Activated CD8-positive, alpha-beta memory T cell treated with anti-CD3 and anti-CD28 coated beads, Interleukin-2, amount 50 U/mL, for 4 hours (primary cell): ENCODE data around the gene PCDHB7.
"Not testable (repeated sequence)": the region's sequence is repeated elsewhere in the genome, so short reads cannot be mapped to it uniquely, and the experiment has no call there.

Experiments used
- DNase-seq: peaks from one replicate; pipeline ENCODE4 v3.0.0-alpha.2; 2020

The PCDHB7 gene

DNA sequence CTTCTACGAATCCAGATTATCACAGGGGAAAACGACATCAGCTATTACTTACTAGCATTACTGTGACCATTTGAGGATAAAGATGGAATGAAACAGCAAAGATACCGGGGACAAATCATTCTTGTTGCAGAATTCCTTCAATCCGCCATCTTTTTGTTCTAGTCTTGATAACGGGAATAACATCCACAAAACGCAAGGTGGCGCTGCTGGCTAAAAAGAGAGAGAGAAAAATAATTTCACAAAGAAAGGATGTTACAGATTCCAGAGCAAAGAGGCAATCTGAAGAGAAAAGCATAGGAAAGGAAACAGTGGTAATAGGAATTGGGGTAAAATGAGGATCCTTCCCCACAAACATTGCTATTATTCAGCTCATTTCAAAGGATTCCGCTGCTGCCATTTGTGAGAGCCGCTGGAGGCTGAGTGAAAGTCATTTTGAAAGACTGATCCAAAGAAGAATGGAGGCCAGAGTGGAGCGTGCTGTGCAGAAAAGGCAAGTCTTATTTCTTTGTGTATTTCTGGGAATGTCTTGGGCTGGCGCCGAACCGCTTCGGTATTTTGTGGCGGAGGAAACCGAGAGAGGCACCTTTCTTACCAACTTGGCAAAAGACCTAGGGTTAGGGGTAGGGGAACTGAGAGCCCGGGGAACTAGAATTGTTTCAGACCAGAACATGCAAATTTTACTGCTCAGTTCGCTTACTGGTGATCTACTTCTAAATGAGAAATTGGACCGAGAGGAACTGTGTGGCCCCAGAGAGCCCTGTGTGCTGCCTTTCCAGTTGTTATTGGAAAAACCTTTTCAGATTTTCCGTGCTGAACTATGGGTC, at the start of gene PCDHB7:
Gene PCDHB7, plus strand, starts transcription at position 264 of the 824 bp plus-strand sequence. Its CDS starts 192 bp downstream, at position 456.
- no peak for DNase-seq

DNA sequence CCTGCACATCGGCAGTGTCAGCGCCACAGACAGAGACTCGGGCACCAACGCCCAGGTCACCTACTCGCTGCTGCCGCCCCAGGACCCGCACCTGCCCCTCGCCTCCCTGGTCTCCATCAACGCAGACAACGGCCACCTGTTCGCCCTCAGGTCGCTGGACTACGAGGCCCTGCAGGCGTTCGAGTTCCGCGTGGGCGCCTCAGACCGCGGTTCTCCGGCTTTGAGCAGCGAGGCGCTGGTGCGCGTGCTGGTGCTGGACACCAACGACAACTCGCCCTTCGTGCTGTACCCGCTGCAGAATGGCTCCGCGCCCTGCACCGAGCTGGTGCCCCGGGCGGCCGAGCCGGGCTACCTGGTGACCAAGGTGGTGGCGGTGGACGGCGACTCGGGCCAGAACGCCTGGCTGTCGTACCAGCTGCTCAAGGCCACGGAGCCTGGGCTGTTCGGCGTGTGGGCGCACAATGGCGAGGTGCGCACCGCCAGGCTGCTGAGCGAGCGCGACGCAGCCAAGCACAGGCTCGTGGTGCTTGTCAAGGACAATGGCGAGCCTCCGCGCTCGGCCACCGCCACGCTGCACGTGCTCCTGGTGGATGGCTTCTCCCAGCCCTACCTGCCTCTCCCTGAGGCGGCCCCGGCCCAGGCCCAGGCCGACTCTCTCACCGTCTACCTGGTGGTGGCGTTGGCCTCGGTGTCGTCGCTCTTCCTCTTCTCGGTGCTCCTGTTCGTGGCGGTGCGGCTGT, 48.9 kb upstream of the PCDHB7 start:
- not testable (repeated sequence) for DNase-seq

DNA sequence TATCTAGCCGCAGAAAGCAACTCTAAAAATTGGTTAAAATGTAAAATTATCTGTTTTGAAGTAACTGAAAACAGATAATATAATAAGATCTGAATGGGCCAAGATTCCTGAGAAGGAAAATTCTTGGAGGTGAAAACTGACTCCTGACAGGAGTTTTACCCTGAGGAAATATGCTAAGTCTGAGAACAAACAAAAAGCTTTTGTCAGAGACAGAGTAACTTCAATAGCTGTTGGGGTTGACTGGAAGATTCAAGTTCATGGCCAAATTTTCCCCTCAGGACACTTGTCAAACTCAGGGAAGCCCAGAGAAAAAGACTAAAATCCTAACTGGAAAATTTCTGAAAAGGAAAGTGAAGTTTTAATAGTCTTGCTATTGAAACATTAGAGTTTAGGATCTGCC, 45.1 kb upstream of the PCDHB7 start:
- no peak for DNase-seq

DNA sequence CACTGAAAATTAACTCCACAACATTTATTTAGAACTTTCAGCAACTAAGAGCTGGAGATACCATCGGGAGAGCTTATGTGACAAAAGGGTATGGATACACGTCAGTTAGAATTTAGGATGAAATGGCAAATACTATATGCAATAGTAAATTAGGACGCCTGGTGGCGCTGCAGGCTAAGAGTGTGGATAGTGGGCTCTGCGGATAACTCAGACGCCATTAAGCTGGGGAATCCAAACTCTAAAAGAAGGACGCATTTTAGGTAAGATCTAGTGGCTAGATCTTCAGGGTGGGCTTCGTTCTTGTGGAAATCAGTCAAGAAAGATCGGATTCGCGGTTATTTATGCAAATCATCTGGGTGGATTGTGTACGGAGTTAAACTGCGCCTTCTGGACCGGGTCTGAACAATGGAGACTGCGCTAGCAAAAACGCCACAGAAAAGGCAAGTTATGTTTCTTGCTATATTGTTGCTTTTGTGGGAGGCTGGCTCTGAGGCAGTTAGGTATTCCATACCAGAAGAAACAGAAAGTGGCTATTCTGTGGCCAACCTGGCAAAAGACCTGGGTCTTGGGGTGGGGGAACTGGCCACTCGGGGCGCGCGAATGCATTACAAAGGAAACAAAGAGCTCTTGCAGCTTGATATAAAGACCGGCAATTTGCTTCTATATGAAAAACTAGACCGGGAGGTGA, 37.3 kb upstream of the PCDHB7 start, which contains the start of gene PCDHB5:
Gene PCDHB5, plus strand, starts transcription at position 177 of the 688 bp plus-strand sequence. Its CDS starts 229 bp downstream, at position 406.
- DNase-seq: no peak

DNA sequence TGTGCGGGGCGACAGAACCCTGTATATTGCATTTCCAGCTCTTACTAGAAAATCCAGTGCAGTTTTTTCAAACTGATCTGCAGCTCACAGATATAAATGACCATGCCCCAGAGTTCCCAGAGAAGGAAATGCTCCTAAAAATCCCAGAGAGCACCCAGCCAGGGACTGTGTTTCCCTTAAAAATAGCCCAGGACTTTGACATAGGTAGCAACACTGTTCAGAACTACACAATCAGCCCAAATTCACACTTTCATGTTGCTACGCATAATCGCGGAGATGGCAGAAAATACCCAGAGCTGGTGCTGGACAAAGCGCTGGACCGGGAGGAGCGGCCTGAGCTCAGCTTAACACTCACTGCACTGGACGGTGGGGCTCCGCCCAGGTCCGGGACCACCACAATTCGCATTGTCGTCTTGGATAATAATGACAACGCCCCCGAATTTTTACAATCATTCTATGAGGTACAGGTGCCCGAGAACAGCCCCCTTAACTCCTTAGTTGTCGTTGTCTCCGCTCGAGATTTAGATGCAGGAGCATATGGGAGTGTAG, 36.7 kb upstream of the PCDHB7 start:
- DNase-seq: no peak

DNA sequence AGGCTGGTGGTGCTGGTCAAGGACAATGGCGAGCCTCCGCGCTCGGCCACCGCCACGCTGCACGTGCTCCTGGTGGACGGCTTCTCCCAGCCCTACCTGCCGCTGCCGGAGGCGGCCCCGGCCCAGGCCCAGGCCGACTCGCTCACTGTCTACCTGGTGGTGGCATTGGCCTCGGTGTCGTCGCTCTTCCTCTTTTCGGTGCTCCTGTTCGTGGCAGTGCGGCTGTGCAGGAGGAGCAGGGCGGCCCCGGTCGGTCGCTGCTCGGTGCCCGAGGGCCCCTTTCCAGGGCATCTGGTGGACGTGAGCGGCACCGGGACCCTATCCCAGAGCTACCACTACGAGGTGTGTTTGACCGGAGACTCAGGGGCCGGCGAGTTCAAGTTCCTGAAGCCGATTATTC, 35.1 kb upstream of the PCDHB7 start:
- not testable (repeated sequence) for DNase-seq

DNA sequence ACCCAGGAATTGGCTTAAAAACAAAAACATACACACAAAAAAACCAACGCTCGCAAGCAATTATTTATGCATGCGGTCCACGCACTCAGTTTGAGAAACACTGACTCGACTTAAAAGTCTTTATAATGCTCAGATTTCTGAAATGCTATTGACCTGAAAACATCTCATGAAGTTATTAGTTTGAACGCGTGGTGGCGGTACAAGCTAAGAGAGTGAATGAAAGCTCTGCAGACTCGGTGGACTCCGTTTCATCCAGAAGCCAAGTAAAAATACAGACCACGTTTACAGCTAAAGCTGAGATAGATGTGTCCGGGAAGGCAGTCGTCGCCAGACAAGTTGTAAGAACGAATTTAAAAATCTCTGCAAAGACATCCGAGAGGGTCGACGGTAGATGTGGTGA, 22.6 kb upstream of the PCDHB7 start, which contains the start of gene PCDHB6:
Gene PCDHB6, plus strand, starts transcription at position 246 of the 400 bp plus-strand sequence. CDS start 201 bp downstream, outside the sequence.
- no peak for DNase-seq

DNA sequence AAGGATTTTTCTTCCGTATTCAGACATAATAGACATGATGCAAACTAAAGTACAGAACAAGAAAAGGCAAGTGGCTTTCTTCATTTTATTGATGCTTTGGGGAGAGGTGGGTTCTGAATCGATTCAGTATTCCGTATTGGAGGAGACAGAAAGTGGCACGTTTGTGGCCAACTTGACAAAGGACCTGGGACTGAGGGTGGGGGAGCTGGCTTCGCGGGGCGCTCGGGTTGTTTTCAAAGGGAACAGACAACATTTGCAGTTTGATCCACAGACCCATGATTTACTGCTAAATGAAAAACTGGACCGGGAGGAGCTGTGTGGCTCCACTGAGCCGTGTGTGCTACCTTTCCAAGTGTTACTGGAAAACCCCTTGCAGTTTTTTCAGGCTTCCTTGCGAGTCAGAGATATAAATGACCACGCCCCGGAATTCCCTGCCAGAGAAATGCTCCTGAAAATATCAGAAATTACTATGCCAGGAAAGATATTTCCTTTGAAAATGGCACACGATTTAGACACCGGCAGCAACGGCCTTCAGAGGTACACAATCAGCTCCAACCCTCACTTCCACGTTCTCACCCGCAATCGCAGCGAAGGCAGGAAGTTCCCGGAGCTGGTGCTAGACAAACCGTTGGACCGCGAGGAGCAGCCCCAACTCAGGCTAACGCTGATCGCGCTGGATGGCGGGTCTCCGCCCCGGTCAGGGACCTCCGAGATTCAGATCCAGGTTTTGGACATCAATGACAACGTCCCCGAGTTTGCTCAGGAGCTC, 22.0 kb upstream of the PCDHB7 start:
- DNase-seq: no peak

DNA sequence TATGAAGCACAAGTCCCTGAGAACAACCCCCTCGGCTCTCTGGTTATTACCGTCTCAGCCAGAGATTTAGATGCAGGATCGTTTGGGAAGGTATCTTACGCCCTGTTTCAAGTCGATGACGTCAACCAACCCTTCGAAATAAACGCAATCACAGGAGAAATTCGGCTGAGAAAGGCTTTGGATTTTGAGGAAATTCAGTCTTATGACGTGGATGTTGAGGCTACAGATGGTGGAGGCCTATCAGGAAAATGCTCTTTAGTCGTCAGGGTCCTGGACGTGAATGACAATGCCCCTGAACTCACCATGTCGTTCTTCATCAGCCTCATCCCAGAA, 21.5 kb upstream of the PCDHB7 start:
- no peak for DNase-seq

DNA sequence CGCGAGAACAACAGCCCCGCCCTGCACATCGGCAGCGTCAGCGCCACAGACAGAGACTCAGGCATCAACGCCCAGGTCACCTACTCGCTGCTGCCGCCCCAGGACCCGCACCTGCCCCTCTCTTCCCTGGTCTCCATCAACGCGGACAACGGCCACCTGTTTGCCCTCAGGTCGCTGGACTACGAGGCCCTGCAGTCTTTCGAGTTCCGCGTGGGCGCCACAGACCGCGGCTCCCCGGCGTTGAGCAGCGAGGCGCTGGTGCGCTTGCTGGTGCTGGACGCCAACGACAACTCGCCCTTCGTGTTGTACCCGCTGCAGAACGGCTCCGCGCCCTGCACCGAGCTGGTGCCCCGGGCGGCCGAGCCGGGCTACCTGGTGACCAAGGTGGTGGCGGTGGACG, 20.8 kb upstream of the PCDHB7 start:
- DNase-seq: not testable (repeated sequence)

DNA sequence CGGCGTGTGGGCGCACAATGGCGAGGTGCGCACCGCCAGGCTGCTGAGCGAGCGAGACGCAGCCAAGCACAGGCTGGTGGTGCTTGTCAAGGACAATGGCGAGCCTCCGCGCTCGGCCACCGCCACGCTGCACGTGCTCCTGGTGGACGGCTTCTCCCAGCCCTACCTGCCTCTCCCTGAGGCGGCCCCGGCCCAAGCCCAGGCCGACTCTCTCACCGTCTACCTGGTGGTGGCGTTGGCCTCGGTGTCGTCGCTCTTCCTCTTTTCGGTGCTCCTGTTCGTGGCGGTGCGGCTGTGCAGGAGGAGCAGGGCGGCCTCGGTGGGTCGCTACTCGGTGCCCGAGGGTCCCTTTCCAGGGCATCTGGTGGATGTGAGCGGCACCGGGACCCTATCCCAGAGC, 20.3 kb upstream of the PCDHB7 start:
- DNase-seq: not testable (repeated sequence)

DNA sequence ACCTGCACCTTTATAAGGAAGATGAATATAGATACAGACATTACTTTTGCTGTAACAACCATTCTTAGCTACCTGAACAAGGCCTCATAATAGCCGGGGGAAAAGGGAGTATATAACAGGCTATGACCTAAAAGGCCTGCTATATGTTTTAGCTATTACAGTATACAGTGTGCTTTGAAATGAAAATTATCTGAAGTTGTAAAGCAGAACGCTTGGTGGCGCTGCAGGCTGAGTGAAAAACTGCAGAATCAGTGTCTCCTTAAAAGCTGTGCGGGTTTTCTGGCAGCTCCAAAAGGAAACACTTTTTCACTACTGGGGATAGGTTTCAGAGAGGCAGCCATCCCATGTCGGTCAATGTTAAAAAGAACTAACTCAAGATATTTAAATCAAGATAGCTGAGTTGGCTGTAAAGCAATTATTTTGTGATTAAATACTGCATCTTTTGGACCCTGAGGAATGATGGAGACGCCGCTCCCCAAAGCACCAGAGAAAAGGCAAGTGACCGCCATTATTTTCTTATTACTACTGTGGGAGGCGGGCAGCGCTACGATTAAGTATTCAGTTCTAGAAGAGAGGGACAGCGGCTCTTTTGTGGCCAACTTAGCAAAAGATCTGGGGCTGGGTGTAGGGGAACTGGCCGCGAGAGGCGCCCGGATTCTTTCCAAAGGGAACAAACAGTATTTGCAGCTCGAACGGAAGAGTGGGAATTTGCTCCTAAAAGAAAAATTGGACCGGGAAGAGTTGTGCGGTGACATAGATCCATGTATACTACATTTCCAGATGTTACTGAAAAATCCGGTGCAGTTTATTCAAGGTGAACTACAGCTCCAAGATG, 16.7 kb upstream of the PCDHB7 start:
- no peak for DNase-seq

DNA sequence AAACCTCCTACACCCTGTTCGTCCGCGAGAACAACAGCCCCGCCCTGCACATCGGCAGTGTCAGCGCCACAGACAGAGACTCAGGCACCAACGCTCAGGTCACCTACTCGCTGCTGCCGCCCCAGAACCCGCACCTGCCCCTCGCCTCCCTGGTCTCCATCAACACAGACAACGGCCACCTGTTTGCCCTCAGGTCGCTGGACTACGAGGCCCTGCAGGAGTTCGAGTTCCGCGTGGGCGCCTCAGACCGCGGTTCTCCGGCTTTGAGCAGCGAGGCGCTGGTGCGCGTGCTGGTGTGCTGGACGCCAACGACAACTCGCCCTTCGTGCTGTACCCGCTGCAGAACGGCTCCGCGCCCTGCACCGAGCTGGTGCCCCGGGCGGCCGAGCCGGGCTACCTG, 15.1 kb upstream of the PCDHB7 start:
- DNase-seq: not testable (repeated sequence)

DNA sequence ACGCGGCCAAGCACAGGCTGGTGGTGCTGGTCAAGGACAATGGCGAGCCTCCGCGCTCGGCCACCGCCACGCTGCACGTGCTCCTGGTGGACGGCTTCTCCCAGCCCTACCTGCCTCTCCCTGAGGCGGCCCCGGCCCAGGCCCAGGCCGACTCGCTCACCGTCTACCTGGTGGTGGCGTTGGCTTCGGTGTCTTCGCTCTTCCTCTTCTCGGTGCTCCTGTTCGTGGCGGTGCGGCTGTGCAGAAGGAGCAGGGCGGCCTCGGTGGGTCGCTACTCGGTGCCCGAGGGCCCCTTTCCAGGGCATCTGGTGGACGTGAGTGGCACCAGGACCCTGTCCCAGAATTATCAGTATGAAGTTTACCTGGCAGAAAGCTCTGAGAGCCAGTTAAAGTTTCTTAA, 14.5 kb upstream of the PCDHB7 start:
- not testable (repeated sequence) for DNase-seq

DNA sequence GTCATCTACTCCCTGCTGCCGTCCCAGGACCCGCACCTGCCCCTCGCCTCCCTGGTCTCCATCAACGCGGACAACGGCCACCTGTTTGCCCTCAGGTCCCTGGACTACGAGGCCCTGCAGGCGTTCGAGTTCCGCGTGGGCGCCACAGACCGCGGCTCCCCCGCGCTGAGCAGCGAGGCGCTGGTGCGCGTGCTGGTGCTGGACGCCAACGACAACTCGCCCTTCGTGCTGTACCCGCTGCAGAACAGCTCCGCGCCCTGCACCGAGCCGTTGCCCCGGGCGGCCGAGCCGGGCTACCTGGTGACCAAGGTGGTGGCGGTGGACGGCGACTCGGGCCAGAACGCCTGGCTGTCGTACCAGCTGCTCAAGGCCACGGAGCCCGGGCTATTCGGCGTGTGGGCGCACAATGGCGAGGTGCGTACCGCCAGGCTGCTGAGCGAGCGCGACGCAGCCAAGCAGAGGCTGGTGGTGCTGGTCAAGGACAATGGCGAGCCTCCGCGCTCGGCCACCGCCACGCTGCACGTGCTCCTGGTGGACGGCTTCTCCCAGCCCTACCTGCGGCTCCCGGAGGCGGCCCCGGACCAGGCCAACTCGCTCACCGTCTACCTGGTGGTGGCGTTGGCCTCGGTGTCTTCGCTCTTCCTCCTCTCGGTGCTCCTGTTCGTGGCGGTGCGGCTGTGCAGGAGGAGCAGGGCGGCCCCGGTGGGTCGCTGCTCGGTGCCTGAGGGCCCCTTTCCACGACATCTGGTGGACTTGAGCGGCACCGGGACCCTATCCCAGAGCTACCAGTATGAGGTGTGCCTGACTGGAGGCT, 2.1 kb downstream of the PCDHB7 start:
- not testable (repeated sequence) for DNase-seq

DNA sequence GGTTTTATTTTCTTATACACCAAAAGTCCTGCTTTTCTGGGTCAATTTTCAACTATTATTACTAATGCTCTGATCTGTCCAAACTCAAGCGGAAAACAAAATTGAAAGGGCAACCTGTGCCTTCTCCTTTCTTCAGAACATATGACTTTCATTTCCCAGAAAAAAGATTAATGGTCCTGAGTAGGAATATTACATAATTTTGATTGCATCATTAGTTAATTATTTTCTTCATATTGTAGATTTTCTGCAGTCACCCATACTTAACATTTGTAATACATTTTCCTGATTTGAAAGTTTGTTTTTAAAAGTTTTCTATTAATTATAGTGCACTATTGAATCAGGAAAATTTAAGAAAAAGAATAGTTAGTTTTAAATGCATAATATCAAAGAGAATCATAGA, 3.5 kb downstream of the PCDHB7 start:
- no peak for DNase-seq

DNA sequence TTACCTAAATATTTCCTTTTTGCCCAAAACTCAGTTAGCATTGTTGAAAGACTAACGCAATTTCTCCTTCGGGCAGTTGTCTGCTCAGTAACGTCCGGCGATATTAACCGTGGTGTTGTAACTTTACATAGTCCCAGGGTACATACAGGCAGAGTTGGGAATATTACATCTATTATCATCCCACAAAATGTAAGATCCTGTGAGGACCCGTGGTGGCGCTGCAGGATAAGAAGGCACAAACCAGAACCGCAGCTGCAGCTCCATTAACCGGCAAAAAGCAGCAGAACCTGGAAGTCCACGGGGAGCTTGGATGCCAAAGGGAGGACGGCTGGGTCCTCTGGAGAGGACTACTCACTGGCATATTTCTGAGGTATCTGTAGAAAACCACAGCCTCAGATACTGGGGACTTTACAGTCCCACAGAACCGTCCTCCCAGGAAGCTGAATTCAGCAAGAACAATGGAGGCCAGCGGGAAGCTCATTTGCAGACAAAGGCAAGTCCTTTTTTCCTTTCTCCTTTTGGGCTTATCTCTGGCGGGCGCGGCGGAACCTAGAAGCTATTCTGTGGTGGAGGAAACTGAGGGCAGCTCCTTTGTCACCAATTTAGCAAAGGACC, 5.2 kb downstream of the PCDHB7 start, which contains the start of gene PCDHB8:
Gene PCDHB8, plus strand, starts transcription at position 214 of the 615 bp plus-strand sequence. Its CDS starts 245 bp downstream, at position 459.
- DNase-seq: not testable (repeated sequence)

DNA sequence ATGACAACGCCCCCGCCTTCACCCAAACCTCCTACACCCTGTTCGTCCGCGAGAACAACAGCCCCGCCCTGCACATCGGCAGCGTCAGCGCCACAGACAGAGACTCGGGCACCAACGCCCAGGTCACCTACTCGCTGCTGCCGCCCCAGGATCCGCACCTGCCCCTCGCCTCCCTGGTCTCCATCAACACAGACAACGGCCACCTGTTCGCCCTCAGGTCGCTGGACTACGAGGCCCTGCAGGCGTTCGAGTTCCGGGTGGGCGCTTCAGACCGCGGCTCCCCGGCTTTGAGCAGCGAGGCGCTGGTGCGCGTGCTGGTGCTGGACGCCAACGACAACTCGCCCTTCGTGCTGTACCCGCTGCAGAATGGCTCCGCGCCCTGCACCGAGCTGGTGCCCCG, 6.9 kb downstream of the PCDHB7 start:
- DNase-seq: not testable (repeated sequence)

DNA sequence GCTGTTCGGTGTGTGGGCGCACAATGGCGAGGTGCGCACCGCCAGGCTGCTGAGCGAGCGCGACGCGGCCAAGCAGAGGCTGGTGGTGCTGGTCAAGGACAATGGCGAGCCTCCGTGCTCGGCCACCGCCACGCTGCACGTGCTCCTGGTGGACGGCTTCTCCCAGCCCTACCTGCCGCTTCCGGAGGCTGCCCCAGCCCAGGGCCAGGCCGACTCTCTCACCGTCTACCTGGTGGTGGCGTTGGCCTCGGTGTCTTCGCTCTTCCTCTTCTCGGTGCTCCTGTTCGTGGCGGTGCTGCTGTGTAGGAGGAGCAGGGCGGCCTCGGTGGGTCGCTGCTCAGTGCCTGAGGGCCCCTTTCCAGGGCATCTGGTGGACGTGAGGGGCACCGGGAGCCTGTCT, 7.4 kb downstream of the PCDHB7 start:
- DNase-seq: not testable (repeated sequence)

DNA sequence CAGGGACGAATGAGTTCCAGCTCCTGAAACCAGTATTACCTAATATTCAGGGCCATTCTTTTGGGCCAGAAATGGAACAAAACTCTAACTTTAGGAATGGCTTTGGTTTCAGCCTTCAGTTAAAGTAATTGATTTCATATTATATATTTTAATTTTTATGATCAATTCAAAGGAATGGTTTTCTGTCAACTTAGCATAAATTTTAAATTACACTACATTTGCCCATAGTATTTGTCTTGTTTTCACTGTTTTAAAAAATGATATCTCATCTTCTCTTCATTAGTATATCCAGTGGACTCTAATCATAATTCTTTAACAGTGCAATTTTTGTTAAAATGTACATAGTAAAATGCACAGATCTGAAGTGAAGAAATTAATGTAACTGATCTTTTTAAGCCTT, 7.9 kb downstream of the PCDHB7 start:
- DNase-seq: no peak
